IMR-90 (cell line): ENCODE measurements around the gene PDXDC1. TPM values are rescaled to one million over a fixed set of nuclear protein-coding genes. Genes with fewer than 3 reads are reported as not detected.
A peak's percentile ranks its signal among the peaks of the same experiment; 100 is the strongest.
"Not testable (repeated sequence)": the region's sequence is repeated elsewhere in the genome, so short reads cannot be mapped to it uniquely, and the experiment has no call there.

Experiments
- ATAC-seq: fragments of 200-7000 bp; cut with Tn5 transposase; 2 replicates; pipeline ENCODE4 v1.9.1; 2020; ENCODE audit warnings: low read depth, mild to moderate bottlenecking, moderate library complexity
- BruUV-seq: library from RNA; stranded (reverse); fragments of 400-500 nt; replicated peaks from 2 replicates; lab custom pipeline; 2021; lab: Mats Ljungman, UMichigan
- CTCF ChIA-PET: fragments of 300-600 bp; formaldehyde crosslinking; extraction: SDS; loops from one replicate; lab custom pipeline; 2021; ENCODE audit warnings: antibody characterized with exemption; lab: Yijun Ruan, JAX
- POLR2A ChIA-PET: fragments of 300-600 bp; sonication (Branson Sonifier 250); formaldehyde crosslinking; loops from one replicate; lab custom pipeline; 2022; ENCODE audit warnings: antibody characterized with exemption; ENCODE audit not compliant: unreplicated experiment; lab: Charles Lee
- DNase-seq: peaks from one replicate; pipeline ENCODE4 v3.0.0; 2013
- H2AFZ ChIP-seq: replicated peaks from 2 replicates; pipeline ENCODE3; 2013; ENCODE audit warnings: low read length, mild to moderate bottlenecking; ENCODE audit not compliant: poor library complexity
- H2AK5ac ChIP-seq: 2 replicates; pipeline ENCODE4 v1.6.1; 2013; ENCODE audit warnings: low read depth, low read length, inconsistent platforms
- H2AK9ac ChIP-seq: replicated peaks from 2 replicates; pipeline ENCODE3; 2013; ENCODE audit warnings: mild to moderate bottlenecking, low read depth, low read length, moderate library complexity; ENCODE audit not compliant: poor library complexity
- H2BK120ac ChIP-seq: 2 replicates; pipeline ENCODE4 v1.6.1; 2013; ENCODE audit warnings: low read depth, low read length, inconsistent platforms
- H2BK15ac ChIP-seq: 3 replicates; pipeline ENCODE4 v1.6.1; 2013; ENCODE audit warnings: low read depth, low read length, inconsistent platforms
- H2BK20ac ChIP-seq: 2 replicates; pipeline ENCODE4 v1.6.1; 2013; ENCODE audit warnings: low read depth, mild to moderate bottlenecking, inconsistent platforms, low read length, moderate library complexity
- H2BK5ac ChIP-seq: 2 replicates; pipeline ENCODE4 v1.6.1; 2013; ENCODE audit warnings: mild to moderate bottlenecking, low read depth, low read length, inconsistent platforms; ENCODE audit not compliant: poor library complexity, severe bottlenecking
- H3K14ac ChIP-seq: replicated peaks from 2 replicates; pipeline ENCODE4 v1.6.1; 2013; ENCODE audit warnings: low read depth, low read length, inconsistent platforms
- H3K18ac ChIP-seq: 2 replicates; pipeline ENCODE4 v1.6.1; 2013; ENCODE audit warnings: low read depth, low read length, control low read depth
- H3K23ac ChIP-seq: 2 replicates; pipeline ENCODE4 v1.6.1; 2013; ENCODE audit warnings: low read depth, low read length, inconsistent platforms
- H3K27ac ChIP-seq: 2 replicates; pipeline ENCODE4 v1.5.1; 2013; ENCODE audit warnings: mild to moderate bottlenecking, control low read depth, low read length; ENCODE audit not compliant: insufficient read depth
- H3K27me3 ChIP-seq: 2 replicates; pipeline ENCODE4 v1.6.1; 2013; ENCODE audit warnings: low read length; ENCODE audit not compliant: control insufficient read depth, insufficient read depth
- H3K36me3 ChIP-seq: 2 replicates; pipeline ENCODE4 v1.6.1; 2013; ENCODE audit warnings: low read length, mixed read lengths; ENCODE audit not compliant: control insufficient read depth, insufficient read depth
- H3K4ac ChIP-seq: 2 replicates; pipeline ENCODE4 v1.6.1; 2013; ENCODE audit warnings: low read depth, low read length, inconsistent platforms
- H3K4me1 ChIP-seq: 2 replicates; pipeline ENCODE4 v1.6.1; 2013; ENCODE audit warnings: low read length, mixed read lengths; ENCODE audit not compliant: control insufficient read depth, insufficient read depth
- H3K4me2 ChIP-seq: 2 replicates; pipeline ENCODE4 v1.6.1; 2013; ENCODE audit warnings: low read depth, mild to moderate bottlenecking, control low read depth, low read length, moderate library complexity
- H3K4me3 ChIP-seq: 2 replicates; pipeline ENCODE4 v1.5.1; 2013; ENCODE audit warnings: low read depth, mild to moderate bottlenecking, control low read depth, low read length, moderate library complexity; ENCODE audit not compliant: insufficient read depth
- H3K56ac ChIP-seq: 2 replicates; pipeline ENCODE4 v1.6.1; 2013; ENCODE audit warnings: low read length, inconsistent platforms; ENCODE audit not compliant: insufficient read depth; ENCODE audit errors: extremely low read depth
- H3K79me1 ChIP-seq, 2 experiments: 2 replicates each; pipeline ENCODE4 v1.6.1; 2013; ENCODE audit warnings: low read length in 2 of 2, inconsistent platforms in 1 of 2, low read depth in 1 of 2
- H3K9ac ChIP-seq: 2 replicates; pipeline ENCODE4 v1.6.1; 2013; ENCODE audit warnings: low read depth, low read length, control low read depth
- H3K9me1 ChIP-seq: 2 replicates; pipeline ENCODE4 v1.6.1; 2013; ENCODE audit warnings: low read length, inconsistent platforms; ENCODE audit not compliant: insufficient read depth
- H3K9me3 ChIP-seq: 2 replicates; pipeline ENCODE4 v1.6.1; 2013; ENCODE audit warnings: low read length; ENCODE audit not compliant: control insufficient read depth, insufficient read depth
- H4K20me1 ChIP-seq: 2 replicates; pipeline ENCODE4 v1.6.1; 2013; ENCODE audit warnings: low read length, inconsistent platforms; ENCODE audit not compliant: insufficient read depth
- H4K5ac ChIP-seq: 2 replicates; pipeline ENCODE4 v1.6.1; 2013; ENCODE audit warnings: mild to moderate bottlenecking, low read depth, low read length, control low read depth
- H4K8ac ChIP-seq, 2 experiments: 2 replicates each; pipeline ENCODE4 v1.6.1; 2013; ENCODE audit warnings: low read depth in 2 of 2, low read length in 2 of 2, control low read depth in 1 of 2, inconsistent platforms in 1 of 2
- H4K91ac ChIP-seq: 2 replicates; pipeline ENCODE4 v1.6.1; 2013; ENCODE audit warnings: low read depth, low read length, inconsistent platforms; ENCODE audit not compliant: insufficient read depth
- WGBS, 2 experiments: methylation state at CpG; one replicate each; pipeline versions ENCODE4 v1.1.5 to v1.1.7; 2013; ENCODE audit warnings: missing lambda C conversion rate in 2 of 2; ENCODE audit not compliant: insufficient read length in 1 of 2; ENCODE audit errors: extremely low coverage in 2 of 2; 5-methylcytosine and 5-hydroxymethylcytosine counted together
- dilution Hi-C: fragments of 300-500 bp; cut with HindIII; formaldehyde crosslinking; loops from one replicate; pipeline ENCODE4 v1.14.3; 2018; ENCODE audit warnings: low sequenced_read_pairs; ENCODE audit not compliant: unreplicated experiment
- in situ Hi-C: fragments of 300-500 bp; cut with MboI; formaldehyde crosslinking; loops from 3 replicates; pipeline ENCODE4 v1.14.3; 2019; ENCODE audit warnings: low sequenced_read_pairs, inconsistent platforms, mixed read lengths
- intact Hi-C: fragments of 100-400 bp; cut with micrococcal nuclease; formaldehyde crosslinking; loops from 2 replicates; pipeline ENCODE4 v1.10.0; 2022
- polyA plus RNA-seq, 3 experiments: library from polyadenylated mRNA; depleted of rRNA; stranded (reverse); fragments of >200 nt; gene quantifications; 2 replicates each; pipeline ENCODE4 v1.2.3, GENCODE V29; 2012; ENCODE audit warnings: low replicate concordance in 1 of 3
- total RNA-seq: library from RNA; depleted of rRNA; stranded (reverse); fragments of >200 nt; gene quantifications from 2 replicates; pipeline ENCODE4 v1.2.3, GENCODE V29; 2012

Gene PDXDC1
- total and polyA plus RNA-seq, 2 of the 4 experiments (the other 2 are of a cell fraction), result 68.7 to 117 TPM

- ATAC-seq, result peak; percentile 81
- peak; percentile 68 for DNase-seq
- H2BK120ac ChIP-seq, H4K5ac ChIP-seq, H4K8ac ChIP-seq, H2AFZ ChIP-seq, H3K9me1 ChIP-seq, in situ Hi-C loops, H3K27ac ChIP-seq, H2AK5ac ChIP-seq, H2BK5ac ChIP-seq, H3K4me1 ChIP-seq, H3K27me3 ChIP-seq, H3K9me3 ChIP-seq, dilution Hi-C loops, H2BK20ac ChIP-seq, H3K18ac ChIP-seq, H3K9ac ChIP-seq, H3K56ac ChIP-seq, H4K91ac ChIP-seq, H3K23ac ChIP-seq, POLR2A ChIA-PET, H2AK9ac ChIP-seq, H3K4me3 ChIP-seq, BruUV-seq, intact Hi-C loops, H3K14ac ChIP-seq, H3K4me2 ChIP-seq, H2BK15ac ChIP-seq, H3K4ac ChIP-seq: not testable (repeated sequence)
- Histone ChIP-seq H4K20me1 (peaks cover 52% of the 10 kb centered on the region), H3K36me3 (peaks cover 16% of the 10 kb centered on the region), H3K79me1 (peaks cover 10 to 59% of the 10 kb centered on the region in 2 experiments; a peak in 3 of 4 replicates)
- CTCF ChIA-PET, result interaction anchor here (0.6 to 1.2 kb wide), 2 partner anchors 15 to 685 kb away, joined by 3 to 6 read pairs; no protein-coding TSS in a partner anchor
- 100% methylated on average over 1 of the region's 6 CpGs; no CpG with 5 or more reads in 1 of the 2 experiments for WGBS, 2 experiments
Observed at GRCh38 chr16:14996702-14997101, 21.9 kb downstream of the PDXDC1 start.

GRCh38 chr16:14998300-14998699, 23.5 kb downstream of the PDXDC1 start:
- in situ Hi-C loops, result not testable (repeated sequence)
- 97% methylated on average over 6 of the region's 7 CpGs; no CpG with 5 or more reads in 1 of the 2 experiments for whole genome bisulfite sequencing, 2 experiments

More at GRCh38 chr16:14998300-14998699, 23.5 kb downstream of the PDXDC1 start:
- H2BK5ac ChIP-seq, H4K5ac ChIP-seq, H3K4me1 ChIP-seq, ATAC-seq, H3K27ac ChIP-seq, H4K91ac ChIP-seq, POLR2A ChIA-PET, H3K56ac ChIP-seq, H3K14ac ChIP-seq, H3K4ac ChIP-seq, H2BK15ac ChIP-seq, H3K18ac ChIP-seq, H4K8ac ChIP-seq, CTCF ChIA-PET, intact Hi-C loops, H3K9me3 ChIP-seq, H2AK5ac ChIP-seq, BruUV-seq, H3K4me2 ChIP-seq, H2BK120ac ChIP-seq, H2BK20ac ChIP-seq, H3K9ac ChIP-seq, dilution Hi-C loops, DNase-seq, H3K4me3 ChIP-seq, H3K23ac ChIP-seq, H2AK9ac ChIP-seq, H3K27me3 ChIP-seq, H3K9me1 ChIP-seq, H2AFZ ChIP-seq: not testable (repeated sequence)
- H4K20me1 ChIP-seq, result peaks cover 37% of the 10 kb centered on the region
- peaks cover 10 to 43% of the 10 kb centered on the region in 2 experiments; a peak in 3 of 4 replicates for H3K79me1 ChIP-seq
- peaks cover 14% of the 10 kb centered on the region for H3K36me3 ChIP-seq
